ENCODE results near the gene TPX2.
"Not testable (repeated sequence)": the region's sequence is repeated elsewhere in the genome, so short reads cannot be mapped to it uniquely, and the experiment has no call there.

Gene TPX2

DNA sequence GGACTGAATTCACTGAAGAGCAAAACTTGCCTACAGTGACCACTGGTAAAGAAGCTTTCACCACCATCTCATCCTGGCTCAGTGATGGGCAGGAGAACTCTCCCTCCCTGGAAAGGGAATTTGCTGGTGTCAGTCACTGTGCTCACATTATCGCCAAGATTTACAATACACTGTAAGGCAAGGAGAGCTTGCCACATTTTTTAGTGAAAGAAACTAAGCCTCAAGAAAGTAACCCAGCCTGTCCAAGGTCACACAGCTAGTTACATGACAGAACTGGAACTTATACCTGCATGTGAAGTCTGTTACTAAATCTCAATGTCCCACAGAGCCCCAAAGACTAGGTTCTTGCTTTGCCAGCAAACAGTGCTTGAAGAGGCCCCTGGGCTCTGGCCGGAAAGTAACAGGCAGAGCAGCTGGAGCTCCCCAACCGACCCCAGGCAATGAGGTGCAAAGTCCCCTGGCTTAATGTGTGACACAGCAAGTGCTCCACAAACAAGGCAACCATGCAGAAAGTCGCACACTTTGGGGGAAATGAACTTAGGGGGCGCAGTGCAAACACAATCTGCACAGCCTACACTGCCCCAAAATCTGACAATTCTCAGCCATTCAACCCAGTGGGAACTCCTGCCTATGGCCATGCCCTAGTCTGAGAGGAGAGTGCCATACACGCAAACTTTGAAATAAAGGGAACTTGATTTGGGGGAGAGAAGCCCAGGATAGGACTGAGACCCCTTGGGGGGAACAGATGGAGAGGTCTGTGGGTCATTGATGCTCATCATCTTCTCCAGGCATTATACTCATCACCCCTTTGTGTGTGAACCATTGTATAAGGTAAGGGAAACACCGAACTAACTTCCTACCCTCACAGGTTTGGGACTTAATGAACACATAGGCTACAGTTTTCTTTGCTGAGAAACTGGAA lies 18.3 kb upstream of the TPX2 start:
- DNase-seq (ENCODE audit: low read depth, low spot score) = no peak

DNA sequence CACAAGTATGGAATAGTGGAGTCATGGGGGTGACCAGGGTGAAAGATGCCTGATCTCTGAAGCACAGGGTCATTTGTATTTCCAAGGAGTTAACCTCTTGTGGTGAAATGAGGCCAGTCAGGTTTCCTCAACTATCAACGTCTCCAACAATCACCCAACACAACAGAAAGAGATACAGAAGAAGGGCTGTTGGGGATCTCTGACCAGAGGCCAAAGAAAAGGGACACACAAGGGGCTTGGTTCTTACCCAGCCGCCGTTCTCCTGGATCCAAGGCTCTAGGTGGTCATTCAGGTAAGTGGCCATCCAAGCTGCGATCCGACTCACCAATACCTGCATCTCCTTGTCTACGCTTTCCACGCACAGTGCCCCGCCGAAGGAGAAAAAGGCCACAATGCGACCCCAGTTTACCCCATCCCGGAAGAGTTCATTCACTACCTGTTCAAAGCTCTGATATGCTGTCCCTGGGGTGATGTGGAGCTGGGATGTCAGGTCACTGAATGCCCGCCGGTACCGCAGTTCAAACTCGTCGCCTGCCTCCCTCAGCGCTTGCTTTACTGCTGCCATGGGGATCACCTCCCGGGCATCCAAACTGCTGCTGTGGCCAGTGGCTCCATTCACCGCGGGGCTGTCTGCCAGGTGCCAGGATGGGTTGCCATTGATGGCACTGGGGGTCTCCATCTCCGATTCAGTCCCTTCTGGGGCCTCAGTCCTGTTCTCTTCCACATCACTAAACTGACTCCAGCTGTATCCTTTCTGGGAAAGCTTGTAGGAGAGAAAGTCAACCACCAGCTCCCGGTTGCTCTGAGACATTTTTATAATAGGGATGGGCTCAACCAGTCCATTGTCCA lies 17.5 kb upstream of the TPX2 start:
- no peak for DNase-seq (ENCODE audit: low read depth, low spot score)

DNA sequence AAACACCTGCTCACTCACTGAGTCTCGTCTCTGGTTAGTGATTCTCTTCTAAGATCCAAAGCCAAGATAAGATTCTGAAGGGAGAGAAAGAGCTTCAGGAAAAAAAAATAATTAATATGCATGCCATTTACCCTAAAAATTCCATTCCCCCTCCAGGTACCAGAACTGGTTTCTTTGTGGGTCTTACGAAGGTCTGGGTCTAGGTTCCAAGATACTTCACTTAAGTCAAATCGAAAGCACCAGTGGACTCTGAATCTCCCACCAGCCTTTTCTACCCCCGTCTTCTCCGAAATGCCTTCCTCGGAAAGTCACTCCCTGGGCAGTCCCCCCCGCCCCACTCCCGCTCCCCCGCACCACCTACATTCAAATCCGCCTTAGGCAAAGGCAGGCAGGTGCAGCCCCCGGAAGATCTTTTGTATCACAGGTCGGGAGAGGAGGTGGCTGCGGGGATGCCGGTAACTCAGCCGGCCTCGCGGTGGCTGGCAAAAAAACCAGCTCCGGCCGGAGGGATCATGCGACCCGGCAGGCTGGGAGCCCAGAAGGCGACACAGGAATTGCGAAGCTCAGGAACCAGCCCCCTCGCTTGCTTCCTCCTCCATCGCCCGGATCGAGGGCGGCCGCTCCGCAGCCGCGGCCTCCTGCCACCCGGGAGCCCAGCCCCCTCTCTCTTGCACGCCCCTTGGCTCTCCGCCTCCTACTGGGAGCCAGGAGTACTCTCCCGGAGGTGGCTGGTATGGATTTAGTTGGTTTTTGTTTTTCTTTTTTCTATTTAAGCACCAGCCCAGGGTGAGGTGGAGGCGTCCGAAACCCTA lies 16.6 kb upstream of the TPX2 start, which contains the start of gene BCL2L1:
TSS of gene BCL2L1 (minus strand) at position 612 of the 812 bp plus-strand sequence. CDS start 650 bp downstream, outside the sequence.
- DNase-seq (ENCODE audit: low read depth, low spot score) = no peak

DNA sequence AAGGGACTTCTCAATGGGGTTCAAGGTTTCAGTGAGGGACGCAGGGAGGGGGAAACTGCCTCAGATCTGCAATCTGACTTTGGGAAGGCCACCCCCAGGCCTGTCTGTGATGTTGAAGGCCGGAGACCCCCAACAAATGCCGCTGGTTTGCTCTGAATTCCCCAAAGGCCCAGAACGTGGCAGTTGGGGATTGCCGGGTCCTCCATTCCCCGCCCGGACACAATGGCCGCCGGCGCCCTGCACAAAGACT lies 16.1 kb upstream of the TPX2 start:
- no peak for DNase-seq (ENCODE audit: low read depth, low spot score)

DNA sequence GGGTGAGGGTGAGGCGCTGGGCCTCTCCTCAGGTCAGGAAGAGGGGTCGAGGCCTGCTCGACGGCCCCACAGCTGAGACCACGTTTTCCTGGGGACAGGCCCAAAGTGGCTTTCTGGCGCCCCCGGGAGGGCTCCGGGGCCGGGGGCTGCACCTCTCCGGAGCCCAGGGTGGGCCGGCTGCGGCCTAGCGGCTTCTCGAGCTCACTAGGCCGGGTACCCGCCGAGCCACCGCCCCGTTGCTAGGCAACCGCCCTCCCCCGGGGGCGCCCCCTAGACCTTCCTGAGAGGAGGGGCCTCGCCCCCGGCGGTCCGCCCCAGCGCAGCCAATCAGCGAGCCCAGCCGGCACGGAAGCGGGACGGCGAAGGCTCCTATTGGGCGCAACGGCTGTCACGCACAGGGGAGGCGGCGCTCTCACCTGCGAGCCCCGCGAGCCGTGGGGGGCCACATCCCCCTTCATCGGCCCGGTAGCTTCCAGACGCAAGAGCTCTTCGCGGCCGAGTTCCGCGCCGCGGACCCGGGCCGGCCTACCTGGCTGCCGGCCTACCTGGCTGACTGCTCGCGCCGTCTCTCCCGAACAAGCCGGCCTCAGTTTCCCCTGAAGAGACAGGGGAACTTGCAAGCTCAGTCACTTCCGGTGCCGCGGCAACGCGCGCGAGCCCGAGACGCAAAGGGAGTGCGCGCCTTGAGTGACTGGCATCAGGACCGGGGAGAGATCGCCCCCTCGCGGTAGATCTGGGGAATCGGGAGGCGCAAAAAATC lies 15.6 kb upstream of the TPX2 start:
- DNase-seq (ENCODE audit: low read depth, low spot score) = no peak

DNA sequence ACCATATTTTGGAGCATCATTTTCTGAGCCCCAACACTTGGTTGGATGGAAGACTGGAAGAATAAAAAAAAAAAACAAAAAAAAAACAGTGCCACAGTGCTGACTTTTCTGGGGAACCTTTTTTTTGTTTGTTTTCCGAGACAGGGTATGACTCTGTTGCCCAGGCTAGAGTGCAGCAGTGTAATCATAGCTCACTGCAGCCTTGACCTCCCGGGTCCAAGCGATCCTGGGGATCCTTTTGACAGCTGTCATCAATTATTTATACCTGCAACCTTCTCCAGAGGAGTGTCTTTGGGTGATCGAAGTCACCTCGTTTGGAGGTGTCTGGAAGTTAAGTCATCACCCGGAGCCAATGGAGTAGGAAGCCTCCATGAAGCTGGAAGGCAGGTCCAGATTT lies 7.8 kb upstream of the TPX2 start:
- no peak for DNase-seq (ENCODE audit: low read depth, low spot score)

DNA sequence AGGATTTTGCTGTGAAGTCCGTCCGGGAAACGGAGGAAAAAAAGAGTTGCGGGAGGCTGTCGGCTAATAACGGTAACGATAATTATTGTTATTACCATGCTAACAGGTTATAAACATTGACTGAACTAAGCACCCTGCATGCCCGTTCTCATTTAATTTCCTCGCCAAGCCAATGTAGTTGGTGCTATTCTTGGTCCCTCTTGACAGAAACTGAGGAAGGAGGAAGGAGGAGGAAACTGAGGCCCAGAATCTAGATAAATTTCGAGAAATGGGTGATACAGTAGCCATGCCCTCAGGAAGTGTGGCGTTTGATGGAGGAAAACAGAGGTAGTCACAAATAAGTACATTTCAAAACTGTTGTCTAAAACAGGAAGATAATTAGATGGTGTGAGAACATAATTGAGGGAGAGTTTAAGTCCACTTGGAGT lies 474 bp downstream of the TPX2 start:
- no peak for DNase-seq (ENCODE audit: low read depth, low spot score)

DNA sequence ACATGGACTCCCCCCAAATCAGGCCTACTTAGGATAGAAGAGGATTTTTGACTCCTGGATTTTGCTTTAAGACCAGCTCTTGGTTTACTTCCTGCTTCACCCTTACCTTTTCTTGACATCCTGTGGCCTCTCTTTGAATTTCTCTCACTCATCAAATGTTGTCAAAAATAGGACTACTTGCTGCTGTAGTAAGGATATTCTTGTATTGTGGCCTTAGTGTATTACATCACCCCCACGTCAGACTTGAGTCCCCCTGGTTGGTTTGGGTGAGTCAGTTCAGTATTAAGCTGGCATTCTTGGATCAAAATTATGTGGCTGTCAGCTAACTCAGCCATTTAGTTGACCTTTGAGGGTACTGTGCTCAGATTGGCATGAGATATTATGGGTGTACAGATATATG lies 1.1 kb downstream of the TPX2 start:
- DNase-seq (ENCODE audit: low read depth, low spot score) = no peak

DNA sequence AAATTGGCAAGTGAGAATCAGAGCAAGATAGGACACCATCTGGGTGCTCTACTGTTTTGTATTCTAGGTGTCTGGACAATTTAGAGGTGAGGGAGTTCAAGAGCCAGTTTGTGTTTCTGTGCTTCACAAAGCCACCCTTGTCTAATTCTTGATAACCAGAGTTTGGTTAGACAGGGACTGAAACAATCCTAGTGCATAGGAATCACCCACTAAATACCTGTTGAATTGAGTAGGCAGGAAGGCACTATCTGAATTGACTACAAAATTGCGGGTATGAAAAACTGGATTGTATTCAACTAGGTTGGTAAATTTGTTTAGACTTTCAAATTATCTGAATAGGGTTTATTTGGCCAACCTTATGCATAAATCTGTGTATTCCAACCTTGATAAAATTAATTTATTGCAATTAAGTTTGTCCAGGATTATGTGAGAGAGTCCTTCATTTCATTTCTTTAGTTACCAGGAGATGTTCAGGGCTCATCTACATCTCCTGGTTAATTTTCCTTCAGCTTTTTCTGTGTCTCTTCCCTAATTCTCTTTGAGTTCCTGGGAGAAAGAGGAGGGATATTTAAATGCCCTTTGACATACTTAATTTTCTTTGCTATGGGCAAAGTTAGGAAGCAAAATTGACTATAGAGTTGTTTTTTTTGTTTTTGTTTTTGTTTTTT lies 1.7 kb downstream of the TPX2 start:
- DNase-seq (ENCODE audit: low read depth, low spot score) = no peak

DNA sequence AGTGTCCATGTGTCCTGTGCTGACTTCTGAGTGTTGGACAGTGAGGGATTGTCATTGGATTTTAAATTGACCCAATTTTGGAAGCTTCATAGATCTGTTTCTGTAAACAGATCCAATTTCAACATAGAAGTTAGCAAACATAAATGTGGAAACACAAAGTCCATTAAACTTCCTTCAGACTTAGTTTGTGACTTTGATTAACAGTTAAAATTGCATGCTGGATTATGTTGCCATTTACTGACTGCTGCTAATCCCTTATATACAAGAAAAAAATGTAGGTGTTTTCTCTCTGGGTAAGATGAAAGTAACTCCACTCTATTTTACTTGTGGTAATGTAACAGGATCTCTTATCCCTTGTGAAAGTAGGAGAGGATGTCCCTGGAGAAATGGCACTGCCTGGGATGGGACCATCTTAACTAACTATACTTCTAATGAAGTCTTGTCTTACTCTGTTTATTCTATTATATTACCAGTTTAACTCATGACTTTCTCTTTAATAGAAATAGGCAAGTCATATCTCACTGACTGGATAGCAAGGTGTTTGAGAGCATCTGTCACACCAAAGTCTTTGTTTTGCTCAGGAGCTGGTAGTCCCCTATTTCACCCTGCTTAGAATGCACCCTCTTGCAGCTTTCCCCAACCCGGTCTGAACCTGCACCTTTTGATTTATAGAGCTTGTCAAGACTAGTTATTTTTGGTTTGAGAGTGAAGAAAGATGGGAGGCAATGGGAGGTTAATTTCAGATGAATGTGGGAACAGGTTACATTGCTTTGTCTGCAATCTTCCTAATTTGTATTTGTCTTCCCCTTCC lies 7.2 kb downstream of the TPX2 start:
- DNase-seq (ENCODE audit: low read depth, low spot score) = no peak

DNA sequence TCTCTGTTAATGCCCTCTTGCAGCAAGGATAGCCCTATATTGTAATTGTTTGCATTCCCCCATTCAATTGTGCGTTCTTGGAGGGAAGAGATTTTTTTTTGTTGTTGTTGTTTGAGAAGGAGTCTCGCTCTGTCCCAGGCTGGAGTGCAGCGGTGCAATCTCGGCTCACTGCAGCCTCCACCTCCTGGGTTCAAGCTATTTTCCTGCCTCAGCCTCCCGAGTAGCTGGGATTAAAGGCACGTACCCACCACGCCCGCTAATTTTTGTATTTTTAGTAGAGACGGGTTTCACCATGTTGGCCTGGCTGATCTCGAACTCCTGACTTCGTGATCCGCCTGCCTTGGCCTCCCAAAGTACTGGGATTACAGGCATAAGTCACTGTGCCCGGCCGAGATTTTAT lies 7.9 kb downstream of the TPX2 start:
- not testable (repeated sequence) for DNase-seq (ENCODE audit: low read depth, low spot score)

DNA sequence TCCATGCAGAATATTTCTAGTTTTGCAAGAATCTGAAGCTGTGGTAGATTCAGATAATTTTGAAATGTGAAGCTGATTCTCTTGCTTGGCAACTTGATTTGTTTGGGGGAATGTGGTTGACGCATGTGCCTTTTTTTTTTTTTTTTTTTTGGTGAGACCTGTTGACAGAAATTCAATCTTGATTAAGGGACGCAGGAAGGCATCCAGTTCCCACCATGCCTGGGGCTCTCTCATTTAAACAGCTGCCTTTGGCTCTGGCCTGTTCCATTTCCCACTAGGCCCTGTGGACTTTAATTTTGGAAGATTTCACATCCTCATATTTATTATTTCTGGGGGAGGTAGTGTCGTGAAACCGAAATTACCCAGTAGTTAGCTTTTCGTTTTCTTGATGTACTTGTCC lies 8.6 kb downstream of the TPX2 start:
- DNase-seq (ENCODE audit: low read depth, low spot score) = no peak

DNA sequence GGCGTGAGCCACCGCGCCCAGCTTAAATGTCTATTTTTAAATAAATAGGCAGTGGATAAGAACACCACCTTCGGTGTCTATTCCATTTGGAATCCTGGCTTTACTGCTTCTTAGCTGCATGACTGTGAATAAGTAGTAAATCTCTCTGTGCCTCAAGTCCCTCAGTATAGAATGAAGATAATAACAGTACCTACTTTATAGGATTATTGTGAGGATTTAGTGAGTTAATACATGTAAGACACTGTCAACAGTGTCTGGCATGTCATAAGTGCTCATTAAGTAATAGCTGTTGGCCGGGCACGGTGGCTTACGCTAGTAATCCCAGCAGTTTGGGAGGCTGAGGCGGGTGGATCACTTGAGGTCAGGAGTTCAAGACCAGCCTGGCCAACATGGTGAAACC lies 10.1 kb downstream of the TPX2 start:
- no peak for DNase-seq (ENCODE audit: low read depth, low spot score)

DNA sequence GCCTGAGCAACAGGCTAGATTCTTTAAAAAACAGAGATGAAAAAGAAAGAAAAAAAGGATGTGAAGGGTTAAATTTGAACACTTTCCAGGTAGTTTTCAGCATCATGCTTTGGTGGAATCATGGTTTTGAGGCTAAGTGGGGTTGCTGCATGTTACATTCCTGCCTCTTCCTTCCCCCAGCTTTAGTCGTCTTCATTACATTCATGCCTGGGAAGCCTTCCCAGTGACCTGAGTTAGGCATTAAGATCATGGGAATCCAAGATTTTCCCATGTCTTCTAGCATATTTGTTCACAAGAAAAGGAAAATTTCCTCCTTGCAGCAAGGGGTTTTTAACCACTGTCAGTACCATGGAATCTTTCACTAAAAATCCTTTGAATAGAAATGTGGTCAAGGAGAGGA lies 12.0 kb downstream of the TPX2 start:
- no peak for DNase-seq (ENCODE audit: low read depth, low spot score)

DNA sequence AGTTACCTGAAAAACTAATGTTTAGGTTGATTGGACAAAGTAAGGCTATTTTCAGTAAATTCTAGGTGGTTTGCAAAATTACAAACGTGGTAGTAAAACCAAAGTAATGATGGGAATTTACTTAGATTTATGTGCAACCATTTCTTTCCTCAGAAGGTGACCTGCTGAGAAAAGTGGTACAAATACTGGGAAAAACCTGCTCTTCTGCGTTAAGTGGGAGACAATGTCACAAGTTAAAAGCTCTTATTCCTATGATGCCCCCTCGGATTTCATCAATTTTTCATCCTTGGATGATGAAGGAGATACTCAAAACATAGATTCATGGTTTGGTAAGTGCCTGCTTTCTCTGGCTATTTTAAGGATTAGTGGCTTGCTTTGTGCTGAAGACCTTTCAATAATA lies 18.2 kb downstream of the TPX2 start:
- no peak for DNase-seq (ENCODE audit: low read depth, low spot score)

DNA sequence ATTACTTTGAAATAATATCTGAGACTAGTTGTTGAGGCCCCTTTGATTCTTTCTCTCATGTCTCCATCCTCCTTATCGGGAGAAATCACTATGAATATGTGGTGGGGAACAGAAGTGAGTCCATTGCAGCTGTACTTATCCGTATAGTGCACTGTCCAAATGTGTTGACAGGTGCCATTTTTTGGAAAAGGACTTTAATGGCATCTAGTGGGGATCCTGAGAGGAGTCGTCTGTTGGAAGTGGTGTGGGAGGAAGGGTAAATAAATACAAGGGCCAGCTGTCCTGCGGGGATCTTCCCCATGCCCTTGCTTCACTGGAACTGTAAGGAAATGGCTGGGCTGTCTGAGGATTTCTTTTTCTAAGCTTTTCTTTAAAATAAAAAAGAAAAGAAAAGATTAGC lies 19.4 kb downstream of the TPX2 start:
- DNase-seq (ENCODE audit: low read depth, low spot score) = no peak

DNA sequence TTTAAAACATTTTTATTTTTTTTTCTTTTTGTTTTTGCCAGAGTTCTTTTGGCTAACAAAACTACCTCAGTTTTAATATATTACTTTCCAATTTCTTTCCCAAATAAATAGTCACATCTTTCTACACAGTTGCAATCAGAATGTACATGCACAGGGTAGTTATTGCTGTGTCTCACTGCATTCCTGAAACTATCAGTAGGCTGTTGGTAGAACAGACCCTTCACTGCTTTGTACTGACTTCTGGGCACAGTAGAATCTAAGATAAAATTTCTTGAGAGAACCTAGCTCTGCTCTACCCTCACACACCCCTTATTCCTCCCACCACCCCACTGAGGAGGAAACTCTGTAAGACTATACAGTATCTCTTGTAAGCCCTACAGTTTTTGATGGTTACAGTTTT lies 19.9 kb downstream of the TPX2 start:
- no peak for DNase-seq (ENCODE audit: low read depth, low spot score)

DNA sequence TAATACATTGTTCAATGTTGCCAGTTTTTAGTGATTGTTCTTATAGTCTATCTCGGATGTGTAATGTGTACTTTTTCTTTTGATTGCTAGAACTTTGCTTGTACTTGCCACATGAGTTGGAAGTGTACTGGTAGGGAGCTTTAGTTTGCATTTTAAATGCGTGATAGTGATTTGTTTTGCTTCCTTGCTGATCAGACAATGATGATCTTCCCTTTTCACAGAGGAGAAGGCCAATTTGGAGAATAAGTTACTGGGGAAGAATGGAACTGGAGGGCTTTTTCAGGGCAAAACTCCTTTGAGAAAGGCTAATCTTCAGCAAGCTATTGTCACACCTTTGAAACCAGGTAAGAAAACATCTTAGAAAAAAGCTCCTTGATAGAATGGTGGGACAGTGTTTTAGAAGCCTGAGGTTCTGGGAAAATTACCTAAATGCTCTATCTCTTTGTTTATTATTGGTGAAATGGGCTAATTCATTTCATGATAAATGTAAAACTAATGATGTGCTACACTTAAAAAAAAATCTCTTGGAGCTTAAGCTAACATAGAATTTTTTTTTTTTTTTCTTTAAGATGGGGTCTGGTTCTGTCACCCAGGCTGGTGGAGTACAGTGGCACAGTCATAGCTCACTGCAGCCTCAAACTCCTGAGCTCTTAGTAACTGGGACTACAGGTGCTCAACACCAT lies 20.9 kb downstream of the TPX2 start:
- no peak for DNase-seq (ENCODE audit: low read depth, low spot score)

DNA sequence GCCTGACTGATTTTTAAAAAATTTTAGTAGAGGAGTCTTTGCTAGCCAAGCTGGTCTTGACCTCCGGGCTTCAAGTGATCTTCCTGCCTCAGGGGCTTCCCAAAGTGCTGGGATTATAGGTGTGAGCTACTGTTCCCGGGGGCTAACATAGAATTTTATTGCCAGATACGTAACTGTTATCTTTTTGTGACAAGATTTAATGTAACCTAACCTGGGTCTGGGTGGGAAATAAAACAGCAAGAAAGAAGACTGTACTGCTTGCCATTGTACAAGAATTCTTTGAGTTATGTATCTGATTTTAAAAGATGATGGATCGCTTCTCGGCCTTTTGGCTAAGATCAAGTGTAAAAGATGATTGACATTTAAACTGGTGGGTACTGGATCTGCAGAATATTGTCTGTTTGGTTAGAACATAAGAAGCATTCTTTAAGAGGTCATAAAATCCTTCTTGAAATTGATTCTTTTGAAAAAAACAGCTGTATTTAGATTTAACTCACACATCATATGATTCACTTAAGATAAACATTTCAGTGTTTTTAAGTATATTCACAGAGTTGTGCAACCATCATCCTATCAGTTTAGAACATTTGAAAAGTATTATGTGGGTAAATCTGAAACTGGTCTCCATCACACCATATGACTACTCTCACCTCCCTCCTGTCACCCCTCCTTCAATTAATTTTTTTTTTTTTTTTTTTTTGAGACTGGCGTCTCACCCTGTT lies 21.6 kb downstream of the TPX2 start:
- DNase-seq (ENCODE audit: low read depth, low spot score) = no peak
